GM11168 (cell line): Measurements from ENCODE around the gene RRP1.
"Not testable (repeated sequence)": the region's sequence is repeated elsewhere in the genome, so short reads cannot be mapped to it uniquely, and the experiment has no call there.

Experiments
- in situ Hi-C: fragments of 300-500 bp; cut with MboI; formaldehyde crosslinking; loops from one replicate; pipeline ENCODE4 v1.12.0; 2022; ENCODE audit warnings: low sequenced_read_pairs; ENCODE audit not compliant: unreplicated experiment

Gene RRP1

DNA sequence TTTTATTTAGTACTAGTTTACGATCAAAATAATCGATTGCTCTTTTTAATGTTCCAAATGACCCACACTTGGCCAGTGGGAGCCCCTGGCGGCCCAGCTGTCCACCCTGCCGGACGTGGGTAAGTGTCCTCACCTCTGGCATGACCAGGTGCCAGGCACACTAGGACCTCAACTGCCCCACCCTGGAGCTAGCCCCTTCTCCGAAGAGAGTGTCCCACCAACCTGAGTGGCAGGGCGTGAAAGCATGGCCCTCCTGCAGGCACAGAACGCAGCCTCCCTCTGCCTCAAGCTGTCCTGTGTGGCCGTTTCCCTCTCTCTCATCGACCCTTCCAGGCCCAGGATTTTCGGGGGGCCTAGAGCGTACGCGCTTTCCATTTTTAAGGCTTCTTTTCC, 42.8 kb downstream of the RRP1 start:
- in situ Hi-C loops, result no loop called here

DNA sequence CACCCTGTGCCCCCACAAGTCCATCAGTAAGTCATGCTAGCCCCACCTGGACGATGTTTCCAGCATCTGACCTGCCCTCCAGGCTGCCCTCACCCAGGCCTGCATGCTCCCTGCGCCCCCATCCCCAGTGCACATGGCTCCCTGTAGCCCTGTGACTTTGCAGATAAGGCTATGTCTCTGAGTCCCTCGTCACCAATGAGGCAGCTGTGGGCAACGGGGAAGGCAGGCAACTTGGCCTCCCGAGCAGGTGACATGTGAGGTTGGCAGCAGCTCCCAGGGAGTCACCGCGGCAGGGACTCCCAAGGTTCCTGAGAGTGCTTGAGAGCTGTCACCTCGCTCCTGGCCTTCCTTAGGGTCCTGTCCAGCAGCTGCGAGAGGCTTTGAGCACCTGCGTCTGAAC, 43.3 kb downstream of the RRP1 start:
- in situ Hi-C loops, result no loop called here

DNA sequence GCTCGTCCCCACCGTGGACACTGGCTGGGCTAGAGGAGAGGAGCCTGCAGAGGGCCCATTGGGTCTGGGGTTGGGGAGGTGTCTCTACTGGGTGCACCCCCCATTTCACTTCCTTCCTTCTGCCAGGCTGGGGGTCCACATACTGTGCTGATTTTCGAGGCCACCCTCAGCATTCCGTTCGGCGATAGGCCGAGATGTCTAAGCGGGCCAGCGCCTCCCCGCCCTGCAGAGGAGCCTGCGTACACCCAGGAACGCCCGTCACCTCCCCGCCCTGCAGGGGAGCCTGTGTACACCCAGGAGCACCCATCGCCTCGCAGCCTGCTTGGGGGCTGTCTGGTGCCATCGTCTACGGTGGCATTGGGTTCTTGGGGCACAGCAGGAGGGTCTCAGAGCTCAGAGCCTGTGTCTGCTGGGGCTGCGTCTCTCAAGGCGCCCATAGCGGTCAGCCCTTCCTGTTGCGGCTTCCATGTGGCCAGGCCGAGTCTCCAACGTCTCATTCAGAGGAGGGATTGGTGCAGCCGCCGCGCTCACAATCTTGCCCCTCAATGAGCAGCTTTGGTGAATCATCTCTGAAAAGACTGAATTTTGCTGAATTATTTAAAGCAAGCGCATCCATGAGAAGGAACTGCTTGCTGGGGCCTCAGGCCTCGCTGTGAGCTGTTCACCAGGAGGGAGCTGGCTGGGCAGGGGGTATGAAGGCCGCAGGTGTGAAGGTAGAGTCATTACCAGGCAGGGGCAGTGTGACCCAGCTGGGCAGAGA, 44.9 kb downstream of the RRP1 start:
- in situ Hi-C loops, result no loop called here

DNA sequence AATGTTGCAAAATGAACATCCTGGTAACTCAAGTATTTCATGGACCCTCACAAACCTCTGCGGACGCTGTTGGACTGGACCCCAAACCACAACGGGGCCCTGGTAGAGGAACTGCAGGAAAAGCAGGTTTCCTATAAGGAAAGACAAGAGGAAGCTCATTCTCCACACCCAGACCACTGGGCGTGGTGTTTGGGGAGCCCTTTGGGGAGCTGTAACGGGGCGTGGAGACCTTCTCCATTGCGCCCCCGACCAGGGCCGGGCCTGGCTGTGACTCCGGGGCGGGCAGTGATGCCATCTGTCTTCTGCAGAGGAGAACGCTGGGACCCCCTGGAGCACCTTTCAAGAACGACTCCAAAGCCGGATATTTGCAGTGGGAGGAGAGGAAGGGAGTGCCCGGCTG, 45.7 kb downstream of the RRP1 start:
- in situ Hi-C loops, result no loop called here

DNA sequence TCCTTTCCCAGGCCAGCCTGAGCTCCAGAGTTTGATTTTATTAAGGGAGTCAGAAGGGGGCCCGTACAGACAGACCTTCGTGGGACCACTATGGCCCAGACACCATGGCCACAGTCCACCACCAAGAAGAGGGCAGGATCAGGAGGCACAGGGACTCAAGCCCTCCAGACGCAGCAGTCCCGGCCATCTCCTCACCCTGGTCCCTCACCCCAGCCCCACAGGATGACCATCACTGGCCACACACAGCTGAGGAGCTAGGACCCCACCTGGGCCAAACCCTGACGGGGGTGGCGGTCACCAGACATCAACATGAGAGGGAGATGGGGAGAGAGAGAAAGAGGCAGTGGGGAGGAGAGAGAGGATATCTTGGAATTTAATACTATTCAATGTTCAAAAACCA, 46.5 kb downstream of the RRP1 start:
- in situ Hi-C loops, result no loop called here

DNA sequence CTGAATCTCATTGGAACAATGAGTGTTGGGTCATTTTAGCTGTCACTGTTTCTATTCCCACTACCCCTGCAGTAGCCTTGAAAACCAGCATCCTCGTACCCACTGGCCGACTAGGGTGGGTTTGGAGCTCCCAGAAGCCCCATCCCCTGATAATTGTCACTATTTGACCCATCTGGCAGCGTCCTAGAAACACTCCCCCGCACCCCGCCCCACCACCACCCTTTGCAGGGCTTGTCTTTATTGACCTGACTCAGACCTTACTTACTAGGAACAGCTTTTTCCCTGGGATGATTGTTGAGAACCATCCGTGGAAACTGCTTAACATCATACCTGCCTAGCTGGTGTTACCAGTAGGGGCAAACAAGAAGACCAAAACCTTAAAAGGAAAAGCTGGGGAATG, 47.2 kb downstream of the RRP1 start:
- in situ Hi-C loops, result no loop called here

DNA sequence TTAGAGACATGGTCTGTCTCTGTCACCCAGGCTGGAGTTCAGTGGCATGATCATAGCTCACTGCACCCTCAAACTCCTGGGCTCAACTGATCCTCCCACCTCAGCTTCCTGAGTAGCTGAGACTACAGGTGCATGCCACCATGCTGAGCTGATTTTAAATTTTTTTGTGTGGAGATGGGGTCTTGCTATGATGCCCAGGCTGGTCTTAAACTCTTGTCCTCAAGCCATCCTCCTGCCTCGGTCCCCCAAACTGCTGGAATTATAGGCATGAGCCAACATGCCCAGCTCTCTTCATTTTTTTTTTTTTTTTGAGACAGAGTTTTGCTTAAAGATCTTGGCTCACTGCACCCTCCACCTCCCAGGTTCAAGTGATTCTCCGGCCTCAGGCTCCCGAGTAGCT, 50.9 kb downstream of the RRP1 start:
- in situ Hi-C loops, result no loop called here

DNA sequence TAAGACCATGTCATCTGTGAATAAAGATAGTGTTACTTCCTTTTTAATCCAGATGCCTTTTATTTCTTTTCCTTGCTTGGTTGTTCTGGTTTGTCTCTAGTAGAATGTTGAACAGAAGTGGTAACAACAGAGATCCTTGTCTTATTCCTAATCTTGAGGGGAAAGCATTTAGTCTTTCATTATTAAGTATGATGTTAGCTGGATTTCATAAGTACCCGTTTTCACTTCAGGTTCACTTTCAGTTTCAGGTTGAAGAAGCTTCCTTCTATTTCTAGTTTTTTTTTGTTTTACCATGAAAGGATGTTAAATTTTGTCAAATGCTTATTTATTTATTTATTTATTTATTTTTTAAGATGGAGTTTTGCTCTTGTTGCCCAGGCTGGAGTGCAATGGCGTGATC, 53.4 kb downstream of the RRP1 start:
- in situ Hi-C loops, result no loop called here

DNA sequence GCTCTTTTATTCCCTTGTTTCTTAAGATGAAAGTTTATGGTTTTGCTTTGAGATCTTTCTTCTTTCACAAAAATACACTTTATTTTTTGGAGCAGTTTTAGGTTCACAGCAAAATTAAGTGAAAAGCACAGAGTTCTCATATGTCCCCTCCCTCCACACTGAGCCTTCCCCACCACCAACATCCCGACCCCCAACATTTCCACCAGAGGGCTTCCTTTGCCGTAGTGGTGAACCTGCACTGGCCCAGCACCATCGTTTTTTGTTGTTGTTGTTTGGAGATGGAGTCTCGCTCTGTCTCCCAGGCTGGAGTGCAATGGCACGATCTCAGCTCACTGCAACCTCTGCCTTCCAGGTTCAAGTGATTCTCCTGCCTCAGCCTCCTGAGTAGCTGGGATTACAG, 55.5 kb downstream of the RRP1 start:
- in situ Hi-C loops, result not testable (repeated sequence)

DNA sequence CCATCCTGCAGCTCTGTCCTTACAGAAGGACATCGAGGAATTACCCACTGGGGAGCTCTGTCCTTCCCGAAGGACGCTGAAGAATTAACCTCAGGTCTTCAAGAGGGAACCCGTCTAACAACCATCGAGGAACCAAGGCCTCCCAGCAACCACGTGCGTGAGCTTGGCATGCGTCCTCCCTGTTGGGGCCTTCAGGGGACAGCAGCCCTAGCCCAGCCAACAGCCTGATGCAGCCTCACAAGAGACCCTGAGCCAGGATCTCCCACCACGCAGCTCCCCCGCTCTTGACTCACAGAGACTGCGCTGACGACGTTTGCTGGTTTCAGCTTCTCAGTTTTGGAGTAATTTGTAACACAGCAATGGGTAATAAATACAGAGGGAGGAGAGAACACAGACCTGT, 56.0 kb downstream of the RRP1 start:
- in situ Hi-C loops, result no loop called here

DNA sequence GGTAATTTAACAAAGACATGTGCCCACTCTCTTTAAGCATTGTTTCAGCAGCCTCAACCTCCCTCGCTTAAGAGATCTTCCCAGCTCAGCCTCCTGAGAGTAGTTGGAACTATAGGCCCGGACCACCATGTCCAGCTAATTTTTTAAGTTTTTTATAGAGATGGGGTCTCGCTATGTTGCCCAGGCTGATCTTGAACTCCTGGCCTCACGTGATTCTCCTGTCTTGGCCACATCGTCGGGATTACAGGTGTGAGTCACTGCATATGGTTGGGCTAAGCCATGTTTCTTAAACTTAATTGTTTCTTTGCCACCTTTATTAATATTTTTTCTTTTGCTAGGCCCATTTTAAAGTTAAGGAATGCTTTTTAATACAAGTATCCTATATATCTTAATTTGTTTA, 57.1 kb downstream of the RRP1 start:
- in situ Hi-C loops, result no loop called here

DNA sequence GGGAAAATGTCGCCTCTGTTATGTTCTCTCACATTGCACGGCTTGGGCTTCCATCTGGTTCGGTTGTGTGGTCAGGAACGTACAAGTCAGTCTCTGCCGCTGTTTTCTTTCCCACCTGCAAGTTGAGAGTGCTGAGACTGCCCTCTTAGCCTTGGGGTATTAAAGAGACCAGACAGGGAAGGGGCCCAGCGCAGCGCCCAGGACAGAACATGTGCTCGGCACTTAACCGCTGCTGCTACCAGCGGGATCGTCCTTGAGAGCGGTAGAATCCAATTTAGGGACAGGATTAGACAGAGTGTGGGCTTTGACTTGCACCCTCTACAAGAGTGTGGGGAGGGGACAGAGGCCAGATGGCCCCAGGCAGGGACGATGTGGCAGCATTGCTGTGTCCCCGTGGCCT, 57.9 kb downstream of the RRP1 start:
- in situ Hi-C loops, result no loop called here

DNA sequence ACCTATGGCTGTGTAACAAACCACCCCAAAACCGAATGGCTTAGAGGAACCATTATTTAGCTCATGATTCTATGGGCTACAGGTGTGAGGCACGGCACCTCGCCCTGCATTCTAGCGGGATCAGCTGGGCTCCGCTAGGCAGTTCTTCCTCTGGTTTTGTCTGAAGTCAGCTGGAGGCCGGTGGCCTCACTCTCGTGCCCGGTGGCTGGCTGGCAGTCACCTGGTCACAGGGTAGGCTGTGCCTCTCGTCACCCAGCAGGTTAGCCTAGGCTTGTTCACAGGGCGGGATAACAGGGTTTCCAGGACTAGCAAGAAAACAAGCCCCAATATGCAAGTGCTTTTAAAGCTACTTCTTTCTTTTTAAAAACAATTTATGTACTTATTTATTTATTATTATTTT, 59.4 kb downstream of the RRP1 start:
- in situ Hi-C loops, result no loop called here

DNA sequence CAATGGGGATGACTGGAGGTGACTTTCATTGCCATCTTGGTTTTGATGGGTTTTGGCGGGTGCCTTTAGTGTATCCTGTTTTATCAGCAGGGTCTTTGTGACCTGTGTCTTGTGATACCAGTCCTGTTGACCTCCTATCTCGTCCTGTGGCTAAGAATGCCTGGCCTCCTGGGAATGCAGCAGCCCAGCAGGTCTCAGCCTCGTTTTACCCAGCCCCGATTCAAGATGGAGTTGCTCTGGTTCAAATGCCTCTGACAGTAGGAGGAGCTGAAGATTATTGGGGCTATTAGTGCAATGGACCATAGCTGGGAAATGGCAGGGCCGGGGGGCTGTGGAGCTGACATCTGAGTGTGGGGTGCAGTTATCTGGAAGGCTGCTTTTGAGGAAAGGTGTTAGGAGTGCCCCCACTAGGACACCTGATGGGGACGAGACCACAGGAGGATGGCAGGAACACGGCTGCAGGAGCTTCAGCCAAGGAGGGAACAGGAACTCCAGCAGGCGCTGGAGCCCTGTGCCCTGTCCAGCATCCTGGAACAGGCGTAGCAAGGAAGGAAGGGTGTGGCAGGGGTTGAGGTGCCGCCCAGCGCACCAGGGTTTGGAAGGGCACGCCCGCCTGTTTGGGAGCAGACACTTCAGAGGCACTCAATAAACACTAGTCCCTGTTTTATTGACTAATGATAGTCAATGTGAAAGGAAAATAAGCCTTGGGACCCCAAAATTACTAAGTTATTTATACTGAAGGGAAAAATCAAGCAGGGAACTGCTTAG, 60.3 kb downstream of the RRP1 start:
- in situ Hi-C loops, result no loop called here

DNA sequence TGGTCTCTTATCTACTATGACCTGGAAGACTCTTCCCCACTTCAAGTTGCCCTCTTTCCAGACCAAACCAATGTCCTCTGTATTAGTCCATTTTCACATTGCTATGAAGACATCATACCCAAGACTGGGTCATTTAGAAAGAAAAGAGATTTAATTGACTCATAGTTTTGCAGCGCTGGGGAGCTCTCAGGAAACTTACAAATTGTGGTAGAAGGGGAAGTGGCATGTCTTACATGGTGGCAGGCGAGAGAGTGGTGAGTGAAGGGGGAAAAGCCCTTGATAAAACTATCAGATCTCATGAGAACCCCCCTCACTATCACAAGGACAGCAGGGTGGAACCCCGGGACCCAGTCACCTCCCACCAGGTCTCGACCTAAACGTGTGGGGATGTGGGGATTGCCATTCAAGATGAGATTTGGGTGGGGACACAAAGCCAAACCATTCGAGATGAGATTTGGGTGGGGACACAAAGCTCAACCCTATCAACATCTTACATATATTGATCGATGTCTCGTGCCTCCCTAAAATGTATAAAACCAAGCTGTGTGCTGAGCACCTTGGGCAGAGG, 61.4 kb downstream of the RRP1 start:
- in situ Hi-C loops, result no loop called here

DNA sequence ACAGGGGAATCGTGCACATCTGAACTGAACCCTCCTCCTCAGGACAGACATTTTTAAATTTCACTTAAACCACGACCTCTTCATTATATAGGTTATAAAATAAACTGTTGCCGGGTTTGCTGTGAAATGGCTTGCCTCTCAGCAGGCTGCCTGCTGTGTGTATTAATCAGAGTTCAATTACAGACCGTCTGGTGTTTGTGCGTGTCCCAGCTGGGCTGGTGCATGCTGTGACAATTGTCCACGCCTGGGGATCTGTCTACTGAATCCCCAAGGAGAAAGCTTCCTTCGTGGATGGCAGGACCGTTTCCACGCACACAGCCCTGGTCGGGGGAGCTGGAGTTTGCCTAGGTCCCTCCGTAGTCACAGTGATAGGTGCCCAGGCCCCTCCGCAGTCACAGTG, 62.2 kb downstream of the RRP1 start:
- in situ Hi-C loops, result no loop called here

DNA sequence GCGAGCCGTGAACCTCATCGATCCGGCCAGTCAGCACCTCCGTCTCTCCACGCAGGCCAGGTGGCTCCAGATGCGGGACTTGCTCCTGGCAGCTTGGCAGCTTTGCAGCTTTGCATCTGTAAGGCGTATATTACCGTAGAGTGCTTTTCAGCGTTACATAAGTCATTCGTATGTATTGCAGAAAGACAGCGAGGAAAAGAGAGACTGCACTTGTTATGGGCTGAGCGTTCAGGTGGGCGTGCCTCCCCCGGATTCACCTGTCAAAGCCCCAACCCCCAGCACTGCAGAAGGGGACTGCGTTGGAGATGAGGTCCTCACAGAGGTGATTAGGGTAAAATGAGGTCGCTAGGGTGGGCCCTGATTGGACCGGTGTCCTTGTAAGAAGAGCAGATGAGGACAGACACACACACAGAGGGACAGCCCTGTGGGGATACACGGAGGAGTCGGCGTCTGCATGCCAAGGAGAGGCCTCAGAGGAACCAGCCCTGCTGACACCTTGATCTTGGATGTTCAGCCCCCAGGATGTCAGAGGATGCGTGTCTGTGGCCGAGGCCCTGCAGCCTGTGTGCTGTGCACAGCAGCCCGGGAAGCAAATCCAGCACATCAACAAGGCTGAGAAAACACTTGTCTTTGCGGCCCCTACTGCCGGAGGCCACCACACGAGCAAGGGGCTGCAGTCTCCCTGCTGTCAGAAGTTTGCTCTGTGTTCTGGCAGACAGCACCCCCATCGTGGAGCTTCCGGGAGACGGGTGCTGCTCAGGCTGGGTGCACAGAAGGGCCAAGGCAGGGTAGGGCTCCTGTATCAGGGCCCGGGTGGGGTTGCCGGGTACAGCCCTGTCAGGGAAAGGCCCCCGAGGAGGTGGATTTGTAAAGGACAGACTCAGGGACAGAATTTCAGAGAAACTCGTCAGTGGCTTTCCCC, 64.7 kb downstream of the RRP1 start:
- in situ Hi-C loops, result no loop called here
